HL-60 (cell line): Measurements from ENCODE around the gene EFCAB8.

Experiments
- GABPA ChIP-seq: IDR thresholded peaks from 2 replicates; pipeline ENCODE4 v1.6.1; 2012; ENCODE audit warnings: low read depth
- POLR2AphosphoS5 ChIP-seq: IDR thresholded peaks from 2 replicates; pipeline ENCODE4 v1.6.1; 2012; ENCODE audit warnings: low read depth
- SPI1 ChIP-seq: IDR thresholded peaks from 2 replicates; pipeline ENCODE4 v1.6.1; 2012; ENCODE audit warnings: low read depth, mild to moderate bottlenecking, borderline replicate concordance
- TF ChIP-seq, protein P1 (sequence below): IDR thresholded peaks from one replicate; pipeline ENCODE4 v1.5.1; 2011; ENCODE audit warnings: low read length, control low read depth, inconsistent platforms; ENCODE audit not compliant: insufficient read depth

- TF ChIP-seq, protein P1, sequence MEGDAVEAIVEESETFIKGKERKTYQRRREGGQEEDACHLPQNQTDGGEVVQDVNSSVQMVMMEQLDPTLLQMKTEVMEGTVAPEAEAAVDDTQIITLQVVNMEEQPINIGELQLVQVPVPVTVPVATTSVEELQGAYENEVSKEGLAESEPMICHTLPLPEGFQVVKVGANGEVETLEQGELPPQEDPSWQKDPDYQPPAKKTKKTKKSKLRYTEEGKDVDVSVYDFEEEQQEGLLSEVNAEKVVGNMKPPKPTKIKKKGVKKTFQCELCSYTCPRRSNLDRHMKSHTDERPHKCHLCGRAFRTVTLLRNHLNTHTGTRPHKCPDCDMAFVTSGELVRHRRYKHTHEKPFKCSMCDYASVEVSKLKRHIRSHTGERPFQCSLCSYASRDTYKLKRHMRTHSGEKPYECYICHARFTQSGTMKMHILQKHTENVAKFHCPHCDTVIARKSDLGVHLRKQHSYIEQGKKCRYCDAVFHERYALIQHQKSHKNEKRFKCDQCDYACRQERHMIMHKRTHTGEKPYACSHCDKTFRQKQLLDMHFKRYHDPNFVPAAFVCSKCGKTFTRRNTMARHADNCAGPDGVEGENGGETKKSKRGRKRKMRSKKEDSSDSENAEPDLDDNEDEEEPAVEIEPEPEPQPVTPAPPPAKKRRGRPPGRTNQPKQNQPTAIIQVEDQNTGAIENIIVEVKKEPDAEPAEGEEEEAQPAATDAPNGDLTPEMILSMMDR, result no peak
- TF ChIP-seq POLR2AphosphoS5, result no peak
- no peak for TF ChIP-seq GABPA
- TF ChIP-seq SPI1, result no peak
These were observed 126.1 kb downstream of the EFCAB8 start for GRCh38 chr20:32984631-32985354.
